HepG2 (cell line): Measurements from ENCODE around the gene RNF208. TPM values are rescaled to one million over a fixed set of nuclear protein-coding genes. Genes with fewer than 3 reads are reported as not detected.

Source experiments
- ATAC-seq: fragments of 200-7000 bp; cut with Tn5 transposase; 3 replicates; pipeline ENCODE4 v1.9.1; 2020; ENCODE audit warnings: mild to moderate bottlenecking, moderate library complexity
- BruUV-seq: library from RNA; stranded (reverse); fragments of 400-500 nt; replicated peaks from 2 replicates; lab custom pipeline; 2021; lab: Mats Ljungman, UMichigan
- CTCF ChIA-PET: fragments of 300-600 bp; formaldehyde crosslinking; extraction: SDS; loops from one replicate; lab custom pipeline; 2021; ENCODE audit warnings: low total read pairs, inconsistent platforms, low intra/inter-chr PET ratio; lab: Yijun Ruan, JAX
- POLR2A ChIA-PET: fragments of 350-600 bp; sonication (Branson Sonifier 250); formaldehyde crosslinking; loops from one replicate; lab custom pipeline; 2020; ENCODE audit warnings: antibody characterized with exemption, inconsistent platforms; lab: Yijun Ruan, JAX
- DNase-seq: peaks from one replicate; pipeline ENCODE4 v3.0.0-alpha.2; 2015; ENCODE audit warnings: low spot score
- FAIRE-seq: peaks from 3 replicates; lab custom pipeline; 2011; peaks lifted over from hg19 to GRCh38; lab: Jason Lieb, UNC
- H2AFZ ChIP-seq: one replicate; pipeline ENCODE4 v1.6.1; 2011; ENCODE audit warnings: low read length, inconsistent platforms
- H3K27ac ChIP-seq: fragments of 300-600 bp; 3 replicates; pipeline ENCODE4 v1.8.0; 2011; ENCODE audit warnings: mixed run types, mild to moderate bottlenecking, mixed read lengths, low read length, inconsistent platforms; ENCODE audit not compliant: insufficient read depth; ENCODE audit errors: extremely low read length
- H3K27me3 ChIP-seq, 2 experiments: fragments of 200-600 bp in 1 of 2; 2 replicates in 1 of 2; 3 replicates in 1 of 2; pipeline versions ENCODE4 v1.6.0 to v1.8.0; 2011; ENCODE audit warnings: low read length in 2 of 2, mild to moderate bottlenecking in 2 of 2, moderate library complexity in 2 of 2, inconsistent platforms in 1 of 2; ENCODE audit not compliant: insufficient read depth in 2 of 2, control insufficient read depth in 1 of 2
- H3K36me3 ChIP-seq, 2 experiments: fragments of 200-600 bp in 1 of 2; replicated peaks in 1 of 2; 2 replicates in 1 of 2; 3 replicates in 1 of 2; pipeline versions ENCODE4 v1.5.1 to v1.8.0; 2011; ENCODE audit warnings: low read length in 2 of 2, inconsistent platforms in 1 of 2; ENCODE audit not compliant: insufficient read depth in 2 of 2, control insufficient read depth in 1 of 2
- H3K4me1 ChIP-seq: 2 replicates; pipeline ENCODE4 v1.5.1; 2012; ENCODE audit warnings: low read length, inconsistent platforms; ENCODE audit not compliant: insufficient read depth
- H3K4me2 ChIP-seq: 2 replicates; pipeline ENCODE4 v1.6.0; 2011; ENCODE audit warnings: low read depth, low read length, inconsistent platforms
- H3K4me3 ChIP-seq, 3 experiments: fragments of 200-600 bp in 1 of 3; sonication (generic), shearing (Covaris generic) in 1 of 3; replicated peaks in 1 of 3; 2 replicates each; pipeline ENCODE4 v1.5.1; 2011 to 2016; ENCODE audit warnings: low read length in 3 of 3, inconsistent platforms in 2 of 3, low read depth in 2 of 3, mild to moderate bottlenecking in 2 of 3, control low read depth in 1 of 3, mixed read lengths in 1 of 3; ENCODE audit not compliant: insufficient read depth in 1 of 3
- H3K79me2 ChIP-seq: one replicate; pipeline ENCODE4 v1.6.1; 2011; ENCODE audit warnings: low read length, inconsistent platforms; ENCODE audit not compliant: insufficient read depth
- H3K9ac ChIP-seq: 2 replicates; pipeline ENCODE4 v1.6.0; 2011; ENCODE audit warnings: mild to moderate bottlenecking, low read depth, low read length, inconsistent platforms; ENCODE audit not compliant: insufficient read depth
- H3K9me3 ChIP-seq: 2 replicates; pipeline ENCODE4 v1.5.1; 2012; ENCODE audit warnings: mild to moderate bottlenecking, low read length
- H4K20me1 ChIP-seq: 2 replicates; pipeline ENCODE4 v1.6.0; 2011; ENCODE audit warnings: inconsistent platforms, mild to moderate bottlenecking, low read length, moderate library complexity; ENCODE audit not compliant: insufficient read depth
- AGO2 ChIP-seq: fragments of 200-400 bp; formaldehyde crosslinking; optimal IDR thresholded peaks from 2 replicates; pipeline ENCODE3; 2017; ENCODE audit warnings: mild to moderate bottlenecking, low read depth, low read length, moderate library complexity
- CREBL2 ChIP-seq: sonication (generic); formaldehyde crosslinking; IDR thresholded peaks from 2 replicates; pipeline ENCODE4 v1.8.1; 2023; ENCODE audit warnings: missing genetic modification reagents, mild to moderate bottlenecking, borderline replicate concordance
- KDM5A ChIP-seq: fragments of 200-600 bp; sonication (generic); IDR thresholded peaks from 2 replicates; pipeline ENCODE4 v1.7.0; 2018; ENCODE audit warnings: antibody characterized with exemption, mild to moderate bottlenecking, low read length, borderline replicate concordance
- MTF1 ChIP-seq: sonication (generic); formaldehyde crosslinking; IDR thresholded peaks from 2 replicates; pipeline ENCODE4 v1.5.0; 2020; ENCODE audit warnings: missing genetic modification reagents
- NFKB2 ChIP-seq: sonication (generic); formaldehyde crosslinking; IDR thresholded peaks from 2 replicates; pipeline ENCODE4 v1.4.0; 2020; ENCODE audit warnings: missing genetic modification reagents, borderline replicate concordance
- POGZ ChIP-seq: sonication (generic); formaldehyde crosslinking; IDR thresholded peaks from 2 replicates; pipeline ENCODE4 v1.4.0; 2020; ENCODE audit warnings: mild to moderate bottlenecking, missing genetic modification reagents
- PRDM4 ChIP-seq: sonication (generic); formaldehyde crosslinking; IDR thresholded peaks from 2 replicates; pipeline ENCODE4 v1.9.0; 2021; ENCODE audit warnings: missing genetic modification reagents, borderline replicate concordance
- RXRA ChIP-seq: sonication (generic); formaldehyde crosslinking; IDR thresholded peaks from 2 replicates; pipeline ENCODE4 v1.5.1; 2020; ENCODE audit warnings: missing genetic modification reagents
- XBP1 ChIP-seq: sonication (generic); formaldehyde crosslinking; IDR thresholded peaks from 2 replicates; pipeline ENCODE4 v1.5.0; 2020; ENCODE audit warnings: missing genetic modification reagents
- ZNF34 ChIP-seq: sonication (generic); formaldehyde crosslinking; IDR thresholded peaks from 2 replicates; pipeline ENCODE4 v1.4.0; 2020; ENCODE audit warnings: mild to moderate bottlenecking, missing genetic modification reagents, borderline replicate concordance
- ZNF446 ChIP-seq: sonication (generic); formaldehyde crosslinking; IDR thresholded peaks from 2 replicates; pipeline ENCODE4 v1.5.0; 2020; ENCODE audit warnings: mild to moderate bottlenecking, missing genetic modification reagents
- ZNF572 ChIP-seq: sonication (generic); formaldehyde crosslinking; IDR thresholded peaks from 2 replicates; pipeline ENCODE4 v1.5.1; 2020; ENCODE audit warnings: mild to moderate bottlenecking, missing genetic modification reagents
- WGBS: methylation state at CpG from one replicate; pipeline ENCODE4 v1.1.6; 2017; ENCODE audit warnings: low lambda C conversion rate; 5-methylcytosine and 5-hydroxymethylcytosine counted together
- in situ Hi-C: cut with HindIII; loops from 2 replicates; pipeline ENCODE4 v1.10.0; 2017; ENCODE audit warnings: low pct_unique_long_range_greater_than_20kb; ENCODE audit not compliant: extremely low pct_ligation_motif_present
- intact Hi-C: fragments of 100-400 bp; cut with micrococcal nuclease; formaldehyde crosslinking; loops from one replicate; pipeline ENCODE4 v1.10.0; 2022; ENCODE audit not compliant: unreplicated experiment
- polyA plus RNA-seq, 8 experiments: library from polyadenylated mRNA; depleted of rRNA in 3 of 8; stranded (reverse) in 7 of 8; unstranded in 1 of 8; fragments of >200 nt; fragmentation: Illumina TruSeq in 4 of 8; extraction: Trizol in 4 of 8; gene quantifications; 2 replicates each; pipeline versions ENCODE4 v1.2.1 to v1.2.3, GENCODE V29; 2011 to 2016; ENCODE audit warnings: low read depth in 4 of 8, missing spikeins in 1 of 8, mixed read lengths in 1 of 8; ENCODE audit not compliant: insufficient read depth in 1 of 8
- total RNA-seq, 5 experiments: library from RNA; depleted of rRNA; stranded (reverse); fragments of >200 nt; fragmentation: Illumina TruSeq; extraction: Trizol; gene quantifications; 2 replicates each; pipeline ENCODE4 v1.2.3, GENCODE V29; 2016; ENCODE audit warnings: low read depth in 1 of 5

The RNF208 gene
- total and polyA plus RNA-seq, 2 of the 13 experiments (the other 11 are each of a cell fraction or from before 2014, with no cell fraction given): 1.6 to 2.1 TPM

- 93% methylated on average over 13 of the region's 13 CpGs for WGBS
- Histone ChIP-seq H3K79me2 (peaks cover 3% of the 10 kb centered on the region), H3K9me3 (no peaks in the 10 kb centered on the region), H3K9ac (no peak overlapping the region), H3K27me3 (no peaks in the 10 kb centered on the region), H3K27ac (no peak overlapping the region), H3K4me2 (no peak overlapping the region), H3K36me3 (no peaks in the 10 kb centered on the region; a peak in 1 of 5 replicates), H2AFZ (no peak overlapping the region), H3K4me3 (no peak overlapping the region), H3K4me1 (peaks cover 7% of the 10 kb centered on the region), H4K20me1 (no peaks in the 10 kb centered on the region)
- in situ Hi-C loops: no loop called here
- ChIA-PET CTCF (no interaction called here), POLR2A (no interaction called here)
- FAIRE-seq: no peak
- DNase-seq: no peak
- TF ChIP-seq ZNF446 (CRISPR knock-in tag): no peak
- peak; percentile 85 for TF ChIP-seq AGO2
- no TSS peak for BruUV-seq
- no peak for ATAC-seq
- intact Hi-C loops: no loop called here
Observed at GRCh38 chr9:137211532-137211931, 10.5 kb downstream of the RNF208 start.

DNA sequence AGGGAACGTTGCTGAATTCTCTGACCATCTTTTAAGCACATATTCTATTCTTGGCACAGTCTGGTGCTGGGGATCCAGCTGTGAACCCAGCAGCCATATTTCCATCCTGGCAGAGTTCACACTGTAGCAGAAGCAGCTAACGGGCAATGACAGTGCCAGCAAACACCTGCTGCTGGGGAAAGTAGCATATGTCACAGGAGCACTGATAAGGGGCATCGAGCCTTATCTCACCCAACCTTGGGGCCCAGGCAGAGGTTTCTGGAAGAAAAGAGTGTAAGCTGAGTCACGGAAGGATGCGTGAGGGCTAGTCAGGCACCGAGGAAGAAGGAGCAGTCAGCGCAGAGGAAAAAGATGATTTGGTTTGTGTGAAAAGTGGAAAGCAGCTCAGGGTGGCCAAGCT lies 15.4 kb downstream of the RNF208 start:
- H3K9me3 ChIP-seq: no peaks in the 10 kb centered on the region
- peak overlapping the region; percentile 88 for H3K9ac ChIP-seq
- H3K4me3 ChIP-seq: peak overlapping the region; percentile 90 to 93 (median 92); a peak in 5 of 6 replicates
- H3K36me3 ChIP-seq: no peaks in the 10 kb centered on the region; a peak in 1 of 5 replicates
- in situ Hi-C loops: no loop called here
- no peaks in the 10 kb centered on the region; a peak in 1 of 5 replicates for H3K27me3 ChIP-seq
- ChIA-PET POLR2A (interaction anchor here (1.8 to 8.8 kb wide), 2 partner anchors 15 to 17 kb away, joined by 5 to 225 read pairs; partner anchors contain the start of genes CYSRT1, RNF208 and RNF224), CTCF (no interaction called here)
- ATAC-seq: no peak
- BruUV-seq: no TSS peak
- intact Hi-C loops: no loop called here
- no peak for FAIRE-seq
- H4K20me1 ChIP-seq: 0 out of 2 replicates have a peak, but pooled peaks cover 4% of the 10 kb centered on the region
- H2AFZ ChIP-seq: no peak overlapping the region
- no peak overlapping the region for H3K27ac ChIP-seq
- H3K4me1 ChIP-seq: peaks cover 44% of the 10 kb centered on the region
- H3K79me2 ChIP-seq: peaks cover 36% of the 10 kb centered on the region
- peak overlapping the region; percentile 95 for H3K4me2 ChIP-seq
- WGBS: 75% methylated on average over 7 of the region's 7 CpGs
- DNase-seq: no peak
- TF ChIP-seq XBP1 (CRISPR knock-in tag) (no peak), MTF1 (CRISPR knock-in tag) (no peak), RXRA (no peak), ZNF572 (CRISPR knock-in tag) (no peak), POGZ (CRISPR knock-in tag) (no peak), PRDM4 (CRISPR knock-in tag) (no peak), KDM5A (no peak), ZNF34 (CRISPR knock-in tag) (no peak), CREBL2 (CRISPR knock-in tag) (no peak), NFKB2 (CRISPR knock-in tag) (no peak)
